Tibial artery (tissue), 4 donors: ENCODE data around the gene NALCN.

ENCODE experiments used
- DNase-seq, 2 donors: peaks; one replicate each; pipeline ENCODE4 v3.0.0-alpha.2; 2019
- H3K27ac ChIP-seq, 2 donors: fragments of 200-600 bp; sonication (generic) in 1 of 2; 1 replicate in 1 of 2; 2 replicates in 1 of 2; pipeline ENCODE4 v1.5.1; 2018 to 2019; ENCODE audit warnings: mild to moderate bottlenecking in 1 of 2
- H3K27me3 ChIP-seq, 2 donors: fragments of 200-600 bp; sonication (generic) in 1 of 2; one replicate each; pipeline versions ENCODE4 v1.5.1 to v1.6.0; 2016 to 2019
- H3K36me3 ChIP-seq, 3 donors: fragments of 200-600 bp; sonication (generic) in 2 of 3; one replicate each; pipeline ENCODE4 v1.5.1; 2016 to 2019; ENCODE audit warnings: mild to moderate bottlenecking in 2 of 3
- H3K4me1 ChIP-seq, 4 donors: fragments of 200-600 bp; sonication (generic) in 2 of 4; 1 replicate in 3 of 4; 2 replicates in 1 of 4; pipeline ENCODE4 v1.5.1; 2016 to 2019
- H3K4me3 ChIP-seq, 2 donors: fragments of 200-600 bp; sonication (generic) in 1 of 2; 1 replicate in 1 of 2; 2 replicates in 1 of 2; pipeline ENCODE4 v1.5.1; 2018 to 2019; ENCODE audit warnings: mild to moderate bottlenecking in 2 of 2
- H3K9me3 ChIP-seq, 3 donors: fragments of 200-600 bp; sonication (generic) in 1 of 3; one replicate each; pipeline ENCODE4 v1.5.1; 2016 to 2019
- CTCF ChIP-seq, 2 experiments: fragments of 200-600 bp in 1 of 2; fragments of 450-650 bp in 1 of 2; IDR thresholded peaks; one replicate each; pipeline ENCODE4 v1.5.1; 2017 to 2019; ENCODE audit warnings: antibody characterized with exemption in 2 of 2, mild to moderate bottlenecking in 1 of 2, moderate library complexity in 1 of 2
- intact Hi-C: fragments of 100-400 bp; cut with DNase I; formaldehyde crosslinking; loops from one replicate; pipeline ENCODE4 v1.15.0; 2023; ENCODE audit warnings: low total_unique reads

NALCN gene

DNA sequence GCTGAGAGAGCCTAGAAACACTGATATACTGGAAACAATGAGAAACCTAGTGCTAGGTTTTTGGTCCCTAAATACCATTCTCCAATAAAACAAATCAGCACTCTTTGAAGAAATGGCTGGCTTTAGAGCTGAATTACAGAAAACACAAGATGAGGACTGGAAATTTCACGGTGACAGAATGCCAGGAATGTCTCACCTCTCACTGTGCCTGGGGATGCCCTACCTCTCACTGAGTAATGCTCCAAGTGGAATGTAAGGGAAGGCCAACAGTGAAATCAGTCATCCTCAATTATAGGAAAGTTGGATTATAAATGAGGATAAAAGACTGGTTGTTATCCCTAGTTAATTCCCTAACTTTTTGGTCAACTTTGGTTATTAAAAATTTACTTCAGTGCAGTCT lies 259.0 kb downstream of the NALCN start:
- Histone ChIP-seq H3K4me1 (no peaks in the 10 kb centered on the region), H3K27me3 (no peaks in the 10 kb centered on the region), H3K27ac (no peak overlapping the region), H3K9me3 (no peaks in the 10 kb centered on the region), H3K36me3 (no peaks in the 10 kb centered on the region), H3K4me3 (no peak overlapping the region)
- no peak for DNase-seq
- no peak for TF ChIP-seq CTCF (IDR thresholded peaks at IDR 0.05)
- intact Hi-C loops = no loop called here

GRCh38 chr13:101155920-101156319 lies 260.4 kb downstream of the NALCN start:
- TF ChIP-seq CTCF (IDR thresholded peaks at IDR 0.05) = peak in 1 of 2 experiments; percentile 5
- no peaks in the 10 kb centered on the region for H3K4me1 ChIP-seq
- H3K27me3 ChIP-seq = no peaks in the 10 kb centered on the region
- no peak overlapping the region for H3K27ac ChIP-seq
- H3K4me3 ChIP-seq = no peak overlapping the region
- no peak for DNase-seq
- H3K36me3 ChIP-seq = no peaks in the 10 kb centered on the region
- intact Hi-C loops = no loop called here
- H3K9me3 ChIP-seq = no peaks in the 10 kb centered on the region

DNA sequence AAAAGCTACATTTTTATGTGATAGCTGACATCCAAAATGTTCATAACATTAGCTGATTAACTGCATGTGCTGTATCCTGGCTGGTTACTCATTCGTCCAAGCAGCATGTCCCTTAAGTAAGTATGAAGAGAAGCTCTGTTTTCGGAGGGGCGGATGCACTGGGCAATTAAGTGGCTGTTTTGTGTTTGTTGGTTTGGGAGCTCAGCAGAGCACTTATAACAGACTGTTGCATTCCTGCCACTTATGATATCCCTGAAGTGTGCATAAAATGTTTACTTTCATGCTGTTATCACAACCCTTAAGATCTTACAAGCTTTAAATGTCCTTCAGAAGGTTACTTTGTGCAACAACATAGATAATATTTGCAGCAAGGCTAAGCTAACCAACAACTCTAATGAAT lies 264.1 kb downstream of the NALCN start:
- H3K36me3 ChIP-seq = no peaks in the 10 kb centered on the region
- no peaks in the 10 kb centered on the region for H3K27me3 ChIP-seq
- intact Hi-C loops = no loop called here
- H3K4me1 ChIP-seq = peaks cover 0 to 9% (median 0%) of the 10 kb centered on the region in 4 donors
- no peak overlapping the region for H3K4me3 ChIP-seq
- no peaks in the 10 kb centered on the region for H3K9me3 ChIP-seq
- DNase-seq = no peak
- TF ChIP-seq CTCF (IDR thresholded peaks at IDR 0.05) = no peak
- H3K27ac ChIP-seq = no peak overlapping the region

DNA sequence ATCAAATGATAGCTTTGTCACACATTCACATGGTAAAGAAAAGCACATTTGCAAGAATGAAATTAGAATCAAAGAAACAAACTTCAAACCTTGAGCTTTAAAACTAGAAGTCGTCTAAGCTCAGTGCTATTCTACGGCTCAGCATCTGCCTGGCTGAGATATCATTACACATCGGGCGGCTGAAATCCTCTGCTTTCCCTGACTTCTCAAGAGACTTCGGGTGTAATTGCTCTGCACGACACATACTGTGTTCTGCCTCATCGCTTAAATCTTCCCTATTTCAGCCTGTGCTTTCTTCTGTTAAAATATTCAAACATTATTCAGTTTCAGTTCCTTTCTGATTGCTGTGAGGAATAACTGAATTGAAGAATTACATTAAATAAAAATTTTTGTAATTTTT lies 265.3 kb downstream of the NALCN start:
- no peak for TF ChIP-seq CTCF (IDR thresholded peaks at IDR 0.05)
- Histone ChIP-seq H3K9me3 (no peaks in the 10 kb centered on the region), H3K27ac (no peak overlapping the region), H3K27me3 (no peaks in the 10 kb centered on the region), H3K36me3 (no peaks in the 10 kb centered on the region), H3K4me3 (no peak overlapping the region), H3K4me1 (peaks cover 0 to 9% (median 0%) of the 10 kb centered on the region in 4 donors)
- DNase-seq = no peak
- intact Hi-C loops = no loop called here

DNA sequence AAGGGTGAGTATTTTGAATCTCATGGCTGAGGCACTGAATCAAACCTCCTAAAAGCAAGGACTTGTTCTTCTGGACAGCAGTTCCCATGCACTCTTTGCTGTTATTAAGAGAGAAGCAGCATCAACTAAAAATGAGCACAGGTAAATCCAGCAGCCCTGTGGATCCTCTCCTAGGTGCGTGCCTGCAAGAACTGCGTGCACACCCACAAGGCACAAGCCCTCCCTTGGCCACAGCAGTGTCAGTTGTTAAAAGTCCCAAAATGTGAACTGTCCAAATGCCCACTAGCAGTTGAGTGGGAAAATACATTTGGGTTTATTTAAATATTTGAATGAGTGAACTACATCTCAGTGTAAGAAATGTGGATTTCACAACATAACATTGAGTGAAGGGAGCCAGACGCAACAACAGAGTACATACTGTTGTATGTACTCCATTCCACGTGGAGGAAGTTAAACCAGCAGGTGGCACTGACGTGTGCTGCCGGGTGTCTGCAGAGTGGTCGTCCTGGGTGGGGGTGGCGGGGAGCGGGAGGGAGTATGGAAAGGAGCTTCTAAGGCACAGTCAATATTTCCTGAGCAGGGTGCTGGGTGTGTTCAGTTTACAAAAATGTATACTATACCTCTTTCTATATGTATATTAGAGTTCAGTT lies 266.4 kb downstream of the NALCN start:
- no peak for DNase-seq
- no peaks in the 10 kb centered on the region for H3K27me3 ChIP-seq
- no peaks in the 10 kb centered on the region for H3K36me3 ChIP-seq
- peak in 1 of 2 experiments; percentile 29 for TF ChIP-seq CTCF (IDR thresholded peaks at IDR 0.05)
- H3K4me1 ChIP-seq = peaks cover 0 to 9% (median 0%) of the 10 kb centered on the region in 4 donors
- H3K4me3 ChIP-seq = no peak overlapping the region
- intact Hi-C loops = loop anchor here (5.0 to 10.0 kb wide), 2 partner anchors 325 to 607 kb away; no protein-coding TSS in a partner anchor
- H3K27ac ChIP-seq = no peak overlapping the region
- H3K9me3 ChIP-seq = no peaks in the 10 kb centered on the region
